ENCODE data around the gene KDELR1. TPM values are rescaled to one million over a fixed set of nuclear protein-coding genes. Genes with fewer than 3 reads are reported as not detected.
A peak's percentile ranks its signal among the peaks of the same experiment; 100 is the strongest.

The KDELR1 gene
- total and polyA plus RNA-seq, 2 of the 13 experiments (the other 11 are each of a cell fraction or from before 2014, with no cell fraction given) = 134 to 185 TPM

DNA sequence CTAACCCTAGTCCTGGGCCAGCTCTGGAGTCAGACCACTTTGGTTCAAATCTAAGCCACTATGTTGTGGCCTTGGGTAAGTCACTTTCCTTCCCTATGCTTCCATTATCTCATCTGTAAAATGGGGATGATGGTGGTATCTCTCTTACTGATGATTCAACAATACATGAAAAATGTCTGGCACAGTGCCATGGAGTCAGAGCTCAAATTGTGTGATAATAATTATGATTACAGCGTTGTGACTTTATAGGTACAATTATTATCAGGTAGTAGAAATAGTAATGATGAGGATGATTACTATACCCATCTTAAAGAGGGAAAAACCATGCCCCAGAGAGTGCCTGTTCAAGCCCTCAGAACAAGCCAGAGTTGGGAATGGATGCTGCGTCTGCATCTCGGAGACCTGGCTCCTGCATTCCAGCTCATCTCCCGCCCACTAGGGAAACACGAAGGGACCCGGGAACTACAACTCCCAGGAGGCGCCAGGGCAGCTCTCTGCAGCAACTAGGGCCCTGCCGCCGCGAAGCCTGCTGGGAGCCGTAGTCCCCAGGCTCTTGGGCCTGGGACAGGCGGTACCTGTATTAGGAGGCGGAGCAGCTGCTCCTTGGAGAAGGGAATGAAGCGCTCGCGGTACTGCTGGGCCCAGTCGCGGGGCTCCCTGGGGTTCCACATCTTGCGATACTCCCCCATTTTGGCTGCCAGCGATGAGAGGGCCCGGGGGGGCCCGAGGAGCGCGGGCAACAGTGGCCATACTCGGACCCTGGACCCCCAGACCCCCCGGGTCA, 28.4 kb downstream of the KDELR1 start (continued):
- TF ChIP-seq, protein P1, sequence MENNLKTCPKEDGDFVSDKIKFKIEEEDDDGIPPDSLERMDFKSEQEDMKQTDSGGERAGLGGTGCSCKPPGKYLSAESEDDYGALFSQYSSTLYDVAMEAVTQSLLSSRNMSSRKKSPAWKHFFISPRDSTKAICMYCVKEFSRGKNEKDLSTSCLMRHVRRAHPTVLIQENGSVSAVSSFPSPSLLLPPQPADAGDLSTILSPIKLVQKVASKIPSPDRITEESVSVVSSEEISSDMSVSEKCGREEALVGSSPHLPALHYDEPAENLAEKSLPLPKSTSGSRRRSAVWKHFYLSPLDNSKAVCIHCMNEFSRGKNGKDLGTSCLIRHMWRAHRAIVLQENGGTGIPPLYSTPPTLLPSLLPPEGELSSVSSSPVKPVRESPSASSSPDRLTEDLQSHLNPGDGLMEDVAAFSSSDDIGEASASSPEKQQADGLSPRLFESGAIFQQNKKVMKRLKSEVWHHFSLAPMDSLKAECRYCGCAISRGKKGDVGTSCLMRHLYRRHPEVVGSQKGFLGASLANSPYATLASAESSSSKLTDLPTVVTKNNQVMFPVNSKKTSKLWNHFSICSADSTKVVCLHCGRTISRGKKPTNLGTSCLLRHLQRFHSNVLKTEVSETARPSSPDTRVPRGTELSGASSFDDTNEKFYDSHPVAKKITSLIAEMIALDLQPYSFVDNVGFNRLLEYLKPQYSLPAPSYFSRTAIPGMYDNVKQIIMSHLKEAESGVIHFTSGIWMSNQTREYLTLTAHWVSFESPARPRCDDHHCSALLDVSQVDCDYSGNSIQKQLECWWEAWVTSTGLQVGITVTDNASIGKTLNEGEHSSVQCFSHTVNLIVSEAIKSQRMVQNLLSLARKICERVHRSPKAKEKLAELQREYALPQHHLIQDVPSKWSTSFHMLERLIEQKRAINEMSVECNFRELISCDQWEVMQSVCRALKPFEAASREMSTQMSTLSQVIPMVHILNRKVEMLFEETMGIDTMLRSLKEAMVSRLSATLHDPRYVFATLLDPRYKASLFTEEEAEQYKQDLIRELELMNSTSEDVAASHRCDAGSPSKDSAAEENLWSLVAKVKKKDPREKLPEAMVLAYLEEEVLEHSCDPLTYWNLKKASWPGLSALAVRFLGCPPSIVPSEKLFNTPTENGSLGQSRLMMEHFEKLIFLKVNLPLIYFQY (CRISPR knock-in tag; IDR thresholded peaks at IDR 0.05; ENCODE audit: borderline replicate concordance) = peak; percentile 74
- TF ChIP-seq NFIC (IDR thresholded peaks at IDR 0.05; ENCODE audit: low read length) (no peak), ZMYM4 (CRISPR knock-in tag; IDR thresholded peaks at IDR 0.05) (0 out of 2 replicates have a peak, but pooled peaks have one; percentile 28), ZNF382 (CRISPR knock-in tag; IDR thresholded peaks at IDR 0.05; ENCODE audit: borderline replicate concordance) (no peak), POLR2AphosphoS2 (IDR thresholded peaks at IDR 0.05; ENCODE audit: low read depth, low read length) (no peak), RCOR2 (CRISPR knock-in tag; IDR thresholded peaks at IDR 0.05) (no peak), ZNF10 (CRISPR knock-in tag; IDR thresholded peaks at IDR 0.05; ENCODE audit: borderline replicate concordance, low read depth) (no peak), RARG (CRISPR knock-in tag; IDR thresholded peaks at IDR 0.05; ENCODE audit: low read depth) (no peak), HNRNPL (IDR thresholded peaks at IDR 0.05; ENCODE audit: low read depth, low read length) (peak; percentile 65; the same call in 1 of the 2 replicates)
- TF ChIP-seq, protein P2, sequence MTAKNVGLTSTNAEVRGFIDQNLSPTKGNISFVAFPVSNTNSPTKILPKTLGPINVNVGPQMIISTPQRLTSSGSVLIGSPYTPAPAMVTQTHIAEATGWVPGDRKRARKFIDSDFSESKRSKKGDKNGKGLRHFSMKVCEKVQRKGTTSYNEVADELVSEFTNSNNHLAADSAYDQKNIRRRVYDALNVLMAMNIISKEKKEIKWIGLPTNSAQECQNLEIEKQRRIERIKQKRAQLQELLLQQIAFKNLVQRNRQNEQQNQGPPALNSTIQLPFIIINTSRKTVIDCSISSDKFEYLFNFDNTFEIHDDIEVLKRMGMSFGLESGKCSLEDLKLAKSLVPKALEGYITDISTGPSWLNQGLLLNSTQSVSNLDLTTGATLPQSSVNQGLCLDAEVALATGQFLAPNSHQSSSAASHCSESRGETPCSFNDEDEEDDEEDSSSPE (CRISPR knock-in tag; IDR thresholded peaks at IDR 0.05) = peak; percentile 71
- TF ChIP-seq, protein P3, sequence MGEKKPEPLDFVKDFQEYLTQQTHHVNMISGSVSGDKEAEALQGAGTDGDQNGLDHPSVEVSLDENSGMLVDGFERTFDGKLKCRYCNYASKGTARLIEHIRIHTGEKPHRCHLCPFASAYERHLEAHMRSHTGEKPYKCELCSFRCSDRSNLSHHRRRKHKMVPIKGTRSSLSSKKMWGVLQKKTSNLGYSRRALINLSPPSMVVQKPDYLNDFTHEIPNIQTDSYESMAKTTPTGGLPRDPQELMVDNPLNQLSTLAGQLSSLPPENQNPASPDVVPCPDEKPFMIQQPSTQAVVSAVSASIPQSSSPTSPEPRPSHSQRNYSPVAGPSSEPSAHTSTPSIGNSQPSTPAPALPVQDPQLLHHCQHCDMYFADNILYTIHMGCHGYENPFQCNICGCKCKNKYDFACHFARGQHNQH (CRISPR knock-in tag; IDR thresholded peaks at IDR 0.05) = 0 out of 2 replicates have a peak, but pooled peaks have one; percentile 33
- TF ChIP-seq, protein P4, sequence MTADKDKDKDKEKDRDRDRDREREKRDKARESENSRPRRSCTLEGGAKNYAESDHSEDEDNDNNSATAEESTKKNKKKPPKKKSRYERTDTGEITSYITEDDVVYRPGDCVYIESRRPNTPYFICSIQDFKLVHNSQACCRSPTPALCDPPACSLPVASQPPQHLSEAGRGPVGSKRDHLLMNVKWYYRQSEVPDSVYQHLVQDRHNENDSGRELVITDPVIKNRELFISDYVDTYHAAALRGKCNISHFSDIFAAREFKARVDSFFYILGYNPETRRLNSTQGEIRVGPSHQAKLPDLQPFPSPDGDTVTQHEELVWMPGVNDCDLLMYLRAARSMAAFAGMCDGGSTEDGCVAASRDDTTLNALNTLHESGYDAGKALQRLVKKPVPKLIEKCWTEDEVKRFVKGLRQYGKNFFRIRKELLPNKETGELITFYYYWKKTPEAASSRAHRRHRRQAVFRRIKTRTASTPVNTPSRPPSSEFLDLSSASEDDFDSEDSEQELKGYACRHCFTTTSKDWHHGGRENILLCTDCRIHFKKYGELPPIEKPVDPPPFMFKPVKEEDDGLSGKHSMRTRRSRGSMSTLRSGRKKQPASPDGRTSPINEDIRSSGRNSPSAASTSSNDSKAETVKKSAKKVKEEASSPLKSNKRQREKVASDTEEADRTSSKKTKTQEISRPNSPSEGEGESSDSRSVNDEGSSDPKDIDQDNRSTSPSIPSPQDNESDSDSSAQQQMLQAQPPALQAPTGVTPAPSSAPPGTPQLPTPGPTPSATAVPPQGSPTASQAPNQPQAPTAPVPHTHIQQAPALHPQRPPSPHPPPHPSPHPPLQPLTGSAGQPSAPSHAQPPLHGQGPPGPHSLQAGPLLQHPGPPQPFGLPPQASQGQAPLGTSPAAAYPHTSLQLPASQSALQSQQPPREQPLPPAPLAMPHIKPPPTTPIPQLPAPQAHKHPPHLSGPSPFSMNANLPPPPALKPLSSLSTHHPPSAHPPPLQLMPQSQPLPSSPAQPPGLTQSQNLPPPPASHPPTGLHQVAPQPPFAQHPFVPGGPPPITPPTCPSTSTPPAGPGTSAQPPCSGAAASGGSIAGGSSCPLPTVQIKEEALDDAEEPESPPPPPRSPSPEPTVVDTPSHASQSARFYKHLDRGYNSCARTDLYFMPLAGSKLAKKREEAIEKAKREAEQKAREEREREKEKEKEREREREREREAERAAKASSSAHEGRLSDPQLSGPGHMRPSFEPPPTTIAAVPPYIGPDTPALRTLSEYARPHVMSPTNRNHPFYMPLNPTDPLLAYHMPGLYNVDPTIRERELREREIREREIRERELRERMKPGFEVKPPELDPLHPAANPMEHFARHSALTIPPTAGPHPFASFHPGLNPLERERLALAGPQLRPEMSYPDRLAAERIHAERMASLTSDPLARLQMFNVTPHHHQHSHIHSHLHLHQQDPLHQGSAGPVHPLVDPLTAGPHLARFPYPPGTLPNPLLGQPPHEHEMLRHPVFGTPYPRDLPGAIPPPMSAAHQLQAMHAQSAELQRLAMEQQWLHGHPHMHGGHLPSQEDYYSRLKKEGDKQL (CRISPR knock-in tag; IDR thresholded peaks at IDR 0.05; ENCODE audit: low read depth) = no peak
- TF ChIP-seq, protein P5, sequence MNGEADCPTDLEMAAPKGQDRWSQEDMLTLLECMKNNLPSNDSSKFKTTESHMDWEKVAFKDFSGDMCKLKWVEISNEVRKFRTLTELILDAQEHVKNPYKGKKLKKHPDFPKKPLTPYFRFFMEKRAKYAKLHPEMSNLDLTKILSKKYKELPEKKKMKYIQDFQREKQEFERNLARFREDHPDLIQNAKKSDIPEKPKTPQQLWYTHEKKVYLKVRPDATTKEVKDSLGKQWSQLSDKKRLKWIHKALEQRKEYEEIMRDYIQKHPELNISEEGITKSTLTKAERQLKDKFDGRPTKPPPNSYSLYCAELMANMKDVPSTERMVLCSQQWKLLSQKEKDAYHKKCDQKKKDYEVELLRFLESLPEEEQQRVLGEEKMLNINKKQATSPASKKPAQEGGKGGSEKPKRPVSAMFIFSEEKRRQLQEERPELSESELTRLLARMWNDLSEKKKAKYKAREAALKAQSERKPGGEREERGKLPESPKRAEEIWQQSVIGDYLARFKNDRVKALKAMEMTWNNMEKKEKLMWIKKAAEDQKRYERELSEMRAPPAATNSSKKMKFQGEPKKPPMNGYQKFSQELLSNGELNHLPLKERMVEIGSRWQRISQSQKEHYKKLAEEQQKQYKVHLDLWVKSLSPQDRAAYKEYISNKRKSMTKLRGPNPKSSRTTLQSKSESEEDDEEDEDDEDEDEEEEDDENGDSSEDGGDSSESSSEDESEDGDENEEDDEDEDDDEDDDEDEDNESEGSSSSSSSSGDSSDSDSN (CRISPR knock-in tag; IDR thresholded peaks at IDR 0.05) = no peak; the same call in 1 of the 2 replicates

Data from HepG2 (cell line).